Spleen (tissue), 11 donors: ENCODE measurements around the gene TSPAN9. TPM values are rescaled to one million over a fixed set of nuclear protein-coding genes. Genes with fewer than 3 reads are reported as not detected.
A peak's percentile ranks its signal among the peaks of the same experiment; 100 is the strongest.

Source experiments
- DNase-seq: peaks from one replicate; pipeline ENCODE4 v3.0.0-alpha.2; 2020
- H3K27ac ChIP-seq, 8 donors: fragments of 200-600 bp; sonication (generic) in 7 of 8; 1 replicate in 4 of 8; 2 replicates in 4 of 8; pipeline versions ENCODE4 v1.5.0 to v1.8.0; 2016 to 2021; ENCODE audit warnings: inconsistent platforms in 4 of 8, mild to moderate bottlenecking in 4 of 8, moderate library complexity in 1 of 8
- H3K27me3 ChIP-seq, 7 donors: fragments of 200-600 bp; sonication (generic) in 6 of 7; replicated peaks in 1 of 7; 1 replicate in 4 of 7; 2 replicates in 3 of 7; pipeline versions ENCODE4 v1.5.0 to v1.8.0; 2016 to 2021; ENCODE audit warnings: inconsistent platforms in 3 of 7, mild to moderate bottlenecking in 1 of 7
- H3K36me3 ChIP-seq, 6 donors: fragments of 200-600 bp; sonication (generic) in 5 of 6; 1 replicate in 4 of 6; 2 replicates in 2 of 6; pipeline versions ENCODE4 v1.5.0 to v1.8.0; 2016 to 2021; ENCODE audit warnings: inconsistent platforms in 2 of 6
- H3K4me1 ChIP-seq, 6 donors: fragments of 200-600 bp; sonication (generic) in 5 of 6; 1 replicate in 3 of 6; 2 replicates in 3 of 6; pipeline versions ENCODE4 v1.5.0 to v1.8.0; 2016 to 2021; ENCODE audit warnings: inconsistent platforms in 3 of 6
- H3K4me3 ChIP-seq, 8 donors: fragments of 200-600 bp; sonication (generic) in 7 of 8; 1 replicate in 4 of 8; 2 replicates in 4 of 8; pipeline versions ENCODE4 v1.5.0 to v1.8.0; 2016 to 2021; ENCODE audit warnings: inconsistent platforms in 4 of 8, mild to moderate bottlenecking in 4 of 8, moderate library complexity in 2 of 8
- H3K9me3 ChIP-seq, 8 donors: fragments of 200-600 bp; sonication (generic) in 7 of 8; 1 replicate in 4 of 8; 2 replicates in 4 of 8; pipeline versions ENCODE4 v1.5.0 to v1.8.0; 2016 to 2021; ENCODE audit warnings: inconsistent platforms in 4 of 8
- CTCF ChIP-seq, 11 experiments: fragments of 200-600 bp in 7 of 11; fragments of 450-650 bp in 4 of 11; sonication (generic) in 4 of 11; IDR thresholded peaks in 8 of 11; conservative IDR thresholded peaks in 3 of 11; 1 replicate in 7 of 11; 2 replicates in 4 of 11; pipeline versions ENCODE4 v1.4.0 to v1.8.0; 2016 to 2021; ENCODE audit warnings: antibody characterized with exemption in 11 of 11, inconsistent platforms in 4 of 11, mild to moderate bottlenecking in 1 of 11
- POLR2A ChIP-seq, 3 donors: fragments of 450-650 bp; IDR thresholded peaks; one replicate each; pipeline ENCODE4 v1.5.1; 2017; ENCODE audit warnings: antibody characterized with exemption in 3 of 3, mild to moderate bottlenecking in 1 of 3
- POLR2AphosphoS5 ChIP-seq, 3 donors: sonication (generic); formaldehyde crosslinking; IDR thresholded peaks; one replicate each; pipeline ENCODE4 v1.5.1; 2017; ENCODE audit warnings: antibody characterized with exemption in 3 of 3
- WGBS, 5 donors: extraction: QIAGEN DNeasy Blood & Tissue Kit in 3 of 5; methylation state at CpG; one replicate each; pipeline versions ENCODE4 v1.1.5 to v1.1.7; 2013 to 2018; 5-methylcytosine and 5-hydroxymethylcytosine counted together
- intact Hi-C: fragments of 100-400 bp; cut with DNase I; formaldehyde crosslinking; loops from one replicate; pipeline ENCODE4 v1.15.0; 2023; ENCODE audit warnings: low total_unique reads
- polyA plus RNA-seq, 3 donors: library from polyadenylated mRNA; stranded (reverse); fragments of 200-250 nt; gene quantifications; one replicate each; pipeline ENCODE4 v1.2.1, GENCODE V29; 2013
- total RNA-seq, 7 donors: library from RNA; depleted of rRNA in 3 of 7; stranded (reverse); fragments of >200 nt in 3 of 7; fragmentation: NEBNext Ultra II Directional in 4 of 7; extraction: Animal tissue kit (Norgen Biotek cat#: 25700) in 4 of 7; gene quantifications; one replicate each; pipeline versions ENCODE4 v1.1.0 to v1.2.1, GENCODE V29; 2016 to 2021
- donor health status: healthy with polysubstance abuse.
- donor health status: DM: no; HTN: no; CAD: no; lungs with moderate emphysema.
- donor health status: DM: no; HTN: no; CAD: no.
- donor health status: Bipolar disorder and iron deficiency.
- donor health status: healthy.
- donor health status: DM: no; HTN: no; CAD: no.
- donor health status: DM: yes; HTN: yes; CAD: no.

Gene TSPAN9
- total and polyA plus RNA-seq, 10 donors = 3.6 to 51.1 (median 32.4) TPM

DNA sequence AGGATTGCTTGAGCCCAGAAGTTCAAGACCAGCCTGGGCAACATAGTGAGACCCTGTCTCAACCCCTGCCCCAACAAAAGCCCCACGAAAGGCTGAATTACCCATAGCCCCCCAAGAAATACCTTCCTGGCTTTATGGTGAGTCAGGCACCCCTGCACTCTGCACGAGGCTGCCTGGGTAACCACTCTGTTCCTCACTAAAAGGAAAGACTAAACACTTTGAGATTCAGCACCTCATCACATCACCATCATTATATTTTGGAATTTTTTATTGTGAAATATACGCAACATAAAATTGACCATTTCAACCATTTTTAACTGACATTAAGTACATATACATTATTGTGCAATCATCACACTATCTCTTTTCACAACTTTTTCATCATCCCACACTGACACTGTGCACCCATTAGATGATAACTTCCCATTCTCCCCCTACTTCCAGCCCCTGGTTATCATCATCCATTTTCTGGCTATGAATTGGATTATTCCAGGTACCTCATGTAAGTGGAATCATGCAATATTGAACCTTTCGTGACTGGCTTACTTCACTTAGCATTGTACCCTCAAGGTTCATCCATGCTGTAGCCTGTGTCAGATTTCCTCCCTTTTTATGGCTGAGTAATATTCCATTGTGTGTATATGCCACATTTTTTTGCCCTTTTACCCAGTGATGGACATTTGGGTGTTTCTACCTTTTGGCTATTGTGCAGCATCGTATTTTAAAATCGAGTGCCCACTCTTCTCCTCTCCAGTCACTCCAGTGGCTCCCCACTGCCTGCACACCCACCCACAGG is 51.5 kb downstream of the TSPAN9 start:
- peaks cover 16 to 53% (median 38%) of the 10 kb centered on the region in 6 donors for H3K4me1 ChIP-seq
- TF ChIP-seq CTCF (IDR thresholded peaks at IDR 0.05 in 8 of 11, conservative IDR thresholded peaks at IDR 0.05 in 3 of 11) = no peak
- TF ChIP-seq POLR2AphosphoS5 (IDR thresholded peaks at IDR 0.05) = no peak
- no peak for TF ChIP-seq POLR2A (IDR thresholded peaks at IDR 0.05)
- H3K4me3 ChIP-seq = no peak overlapping the region
- no peak for DNase-seq
- H3K9me3 ChIP-seq = peaks cover 0 to 21% (median 7%) of the 10 kb centered on the region in 8 donors
- no peak overlapping the region for H3K27ac ChIP-seq
- intact Hi-C loops = no loop called here
- H3K27me3 ChIP-seq = peaks cover 0 to 65% (median 0%) of the 10 kb centered on the region in 7 donors
- 82 to 92% (median 86%) methylated on average over 6 of the region's 6 CpGs for WGBS, 5 donors
- H3K36me3 ChIP-seq = no peaks in the 10 kb centered on the region

GRCh38 chr12:3129301-3130056 is 52.3 kb downstream of the TSPAN9 start:
- H3K4me3 ChIP-seq = peak overlapping the region in 1 of 8 donors; percentile 15

DNA sequence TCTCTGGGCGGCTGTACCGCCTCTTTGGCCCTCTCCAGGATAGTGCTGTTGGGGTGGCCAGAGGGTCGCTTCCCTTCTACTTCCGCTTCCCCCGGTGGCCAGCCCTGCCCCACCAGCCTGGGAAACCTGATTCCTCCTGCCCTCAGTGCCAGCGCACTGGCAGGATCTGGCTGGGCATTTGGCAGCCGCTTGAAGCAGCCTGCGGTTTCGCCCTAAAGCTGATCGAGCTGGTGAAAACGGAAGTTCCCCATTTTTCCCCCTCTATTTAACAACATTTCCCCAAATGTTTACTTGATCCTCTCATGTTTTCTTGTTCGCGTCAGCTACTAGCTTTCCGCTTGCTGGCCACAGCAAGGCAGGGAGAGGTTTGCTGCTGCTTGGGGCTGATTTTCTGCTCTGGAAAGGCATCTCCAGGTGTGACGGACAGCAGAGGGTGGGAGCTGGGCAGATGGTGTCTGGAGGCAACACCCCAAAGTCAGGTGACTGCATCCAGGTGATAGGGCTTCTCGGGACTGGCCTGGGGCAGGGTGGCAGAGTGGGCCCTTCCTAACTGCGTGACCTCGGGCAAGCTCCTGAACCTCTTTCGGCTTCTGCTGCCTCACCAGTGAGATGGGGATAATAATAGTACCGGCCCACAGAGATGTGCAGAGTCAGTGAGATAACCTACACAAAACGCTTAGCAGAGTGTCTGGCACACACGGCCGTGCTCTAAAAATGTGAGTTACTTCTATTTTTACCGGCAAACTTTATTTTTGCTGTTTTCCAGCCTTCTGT is 53.1 kb downstream of the TSPAN9 start:
- peak overlapping the region in 1 of 8 donors; percentile 15 for H3K4me3 ChIP-seq
- no peak for TF ChIP-seq POLR2A (IDR thresholded peaks at IDR 0.05)
- peak; percentile 29 to 65 (median 63) for TF ChIP-seq POLR2AphosphoS5 (IDR thresholded peaks at IDR 0.05)
- no peak for TF ChIP-seq CTCF (IDR thresholded peaks at IDR 0.05 in 8 of 11, conservative IDR thresholded peaks at IDR 0.05 in 3 of 11)
- peaks cover 0 to 8% (median under 1%) of the 10 kb centered on the region in 8 donors for H3K9me3 ChIP-seq
- intact Hi-C loops = no loop called here
- H3K4me1 ChIP-seq = peaks cover 16 to 64% (median 37%) of the 10 kb centered on the region in 6 donors
- WGBS, 5 donors = 28 to 43% (median 32%) methylated on average over 24 of the region's 24 CpGs
- peaks cover 0 to 80% (median 0%) of the 10 kb centered on the region in 7 donors for H3K27me3 ChIP-seq
- H3K36me3 ChIP-seq = no peaks in the 10 kb centered on the region
- no peak for DNase-seq
- peak overlapping the region in 2 of 8 donors; percentile 16 to 31 for H3K27ac ChIP-seq

More at GRCh38 chr12:3129301-3130056, 52.3 kb downstream of the TSPAN9 start:
- 27 to 33% (median 29%) methylated on average over 12 of the region's 12 CpGs for WGBS, 5 donors
- TF ChIP-seq CTCF (IDR thresholded peaks at IDR 0.05 in 8 of 11, conservative IDR thresholded peaks at IDR 0.05 in 3 of 11) (no peak), POLR2AphosphoS5 (IDR thresholded peaks at IDR 0.05) (no peak), POLR2A (IDR thresholded peaks at IDR 0.05) (no peak)
- peak overlapping the region in 2 of 8 donors; percentile 16 to 31 for H3K27ac ChIP-seq
- DNase-seq = no peak
- peaks cover 0 to 73% (median 0%) of the 10 kb centered on the region in 7 donors for H3K27me3 ChIP-seq
- H3K36me3 ChIP-seq = no peaks in the 10 kb centered on the region
- H3K4me1 ChIP-seq = peaks cover 16 to 56% (median 36%) of the 10 kb centered on the region in 6 donors
- intact Hi-C loops = no loop called here
- H3K9me3 ChIP-seq = peaks cover 0 to 16% (median 7%) of the 10 kb centered on the region in 8 donors
